NCI-H510A treated with DMSO at 0.1 percent for 48 hours (cell line): ENCODE data around the gene AMZ1.

Experiments
- DNase-seq: peaks from one replicate; lab custom pipeline; 2025; lab: John Stamatoyannopoulos, UW

The AMZ1 gene

DNA sequence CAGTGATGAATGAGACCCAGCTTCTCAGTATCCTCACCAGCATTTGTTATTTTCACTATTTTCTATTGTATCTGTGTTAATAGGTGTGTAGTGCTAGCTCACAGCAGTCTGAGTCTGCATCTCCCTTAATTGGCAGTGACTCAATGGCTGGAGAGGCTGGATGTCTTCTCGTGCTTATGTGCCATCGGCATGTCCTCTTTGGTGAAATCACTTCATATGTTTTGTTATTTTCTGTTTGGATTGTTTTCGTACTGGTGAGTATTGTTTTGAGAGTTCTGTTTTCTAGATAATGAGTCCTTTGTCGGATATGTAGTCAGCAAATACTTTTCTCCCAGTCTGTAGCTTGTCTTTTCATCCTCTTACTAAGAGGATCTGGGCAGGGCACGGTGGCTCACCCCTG, 66.1 kb downstream of the AMZ1 start:
- DNase-seq = no peak

DNA sequence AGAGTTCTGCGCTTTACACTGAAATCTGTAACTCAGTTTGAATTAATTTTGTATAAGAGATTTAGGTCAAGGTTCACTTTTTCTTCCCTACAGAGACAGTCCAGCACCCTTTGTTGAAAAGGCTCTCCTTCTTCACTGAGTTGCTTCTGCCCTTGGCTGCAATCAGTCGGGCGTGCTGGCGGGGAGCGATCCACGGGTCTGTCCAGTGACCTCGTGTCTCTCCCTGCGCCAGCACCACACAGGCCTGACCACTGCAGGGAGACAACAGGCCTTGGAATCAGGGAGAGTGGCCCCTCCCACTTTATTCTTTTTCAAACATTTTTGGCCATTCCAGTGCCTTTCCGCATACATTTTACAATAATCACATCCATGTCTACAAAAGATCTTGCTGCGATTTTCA, 66.9 kb downstream of the AMZ1 start:
- DNase-seq = no peak

- no peak for DNase-seq
Measured at GRCh38 chr7:2755531-2755930, 67.5 kb downstream of the AMZ1 start.

DNA sequence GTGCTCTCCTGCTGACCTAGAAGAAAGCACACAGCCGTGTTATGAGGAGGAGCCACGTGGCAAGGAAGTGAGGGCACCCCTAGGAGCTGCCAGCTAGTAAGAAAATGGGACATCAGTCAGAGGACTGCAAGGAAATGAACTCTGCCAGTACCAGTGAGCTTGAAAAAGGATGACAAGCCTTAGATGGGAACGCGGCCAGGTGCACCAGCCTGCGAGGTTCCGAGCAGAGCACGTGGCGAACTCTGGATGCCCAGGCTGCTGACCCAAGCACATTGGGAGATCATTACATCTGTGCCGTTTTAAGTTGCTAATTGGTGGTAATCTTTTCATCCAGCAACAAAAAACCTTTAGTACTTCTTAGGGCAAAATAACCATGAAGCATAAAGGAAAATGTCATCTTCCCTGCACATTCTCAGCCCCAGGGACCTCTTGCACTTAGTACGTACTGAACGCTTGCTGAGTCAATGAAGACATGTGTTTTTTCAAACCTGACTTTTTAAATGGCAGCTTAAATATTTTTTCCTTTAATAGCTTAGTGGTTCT, 69.4 kb downstream of the AMZ1 start:
- peak; percentile 64 for DNase-seq

DNA sequence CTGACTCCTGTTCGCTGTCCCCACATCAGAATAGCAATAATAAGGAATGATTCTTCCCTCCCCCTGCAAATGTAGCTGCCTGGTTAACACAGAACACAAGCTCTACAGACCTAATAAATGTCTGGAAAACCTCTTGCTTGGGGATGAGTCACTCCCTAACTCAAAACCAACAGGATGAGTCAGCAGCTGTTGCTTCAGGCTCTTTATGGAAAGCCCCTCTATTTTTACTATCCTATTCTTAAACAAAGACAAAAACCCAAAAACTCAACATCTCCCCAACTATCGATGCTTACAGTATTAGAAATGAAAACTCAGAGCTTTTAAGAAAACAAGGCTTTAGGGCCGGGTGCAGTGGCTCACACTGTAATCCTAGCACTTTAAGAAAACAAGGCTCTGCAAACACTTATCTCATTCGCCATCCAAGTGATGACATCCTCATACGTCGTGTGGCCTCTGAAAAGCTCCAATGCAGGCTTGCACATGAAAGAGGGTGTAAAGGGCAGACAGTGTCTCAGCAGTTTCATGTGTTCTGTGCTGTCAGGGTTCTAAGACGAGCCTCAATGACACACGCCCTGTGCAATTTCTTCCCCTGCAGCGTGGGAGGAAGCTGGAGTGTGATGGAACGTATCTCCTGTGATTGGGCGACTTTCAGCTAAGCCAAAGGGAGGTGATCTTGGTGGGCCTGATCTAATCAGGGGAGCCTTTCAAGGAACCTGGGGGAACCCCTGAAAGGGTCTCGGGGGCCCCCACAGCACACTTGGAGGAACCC, 70.1 kb downstream of the AMZ1 start:
- DNase-seq = peak; percentile 93

- DNase-seq = peak; percentile 32
Measured at GRCh38 chr7:2758673-2759616, 70.9 kb downstream of the AMZ1 start.

GRCh38 chr7:2759736-2760097, 71.7 kb downstream of the AMZ1 start:
- peak; percentile 79 for DNase-seq

- DNase-seq = peak; percentile 84
Measured at GRCh38 chr7:2760098-2760889, 72.3 kb downstream of the AMZ1 start.

GRCh38 chr7:2761131-2761624, 73.2 kb downstream of the AMZ1 start:
- DNase-seq = no peak

DNA sequence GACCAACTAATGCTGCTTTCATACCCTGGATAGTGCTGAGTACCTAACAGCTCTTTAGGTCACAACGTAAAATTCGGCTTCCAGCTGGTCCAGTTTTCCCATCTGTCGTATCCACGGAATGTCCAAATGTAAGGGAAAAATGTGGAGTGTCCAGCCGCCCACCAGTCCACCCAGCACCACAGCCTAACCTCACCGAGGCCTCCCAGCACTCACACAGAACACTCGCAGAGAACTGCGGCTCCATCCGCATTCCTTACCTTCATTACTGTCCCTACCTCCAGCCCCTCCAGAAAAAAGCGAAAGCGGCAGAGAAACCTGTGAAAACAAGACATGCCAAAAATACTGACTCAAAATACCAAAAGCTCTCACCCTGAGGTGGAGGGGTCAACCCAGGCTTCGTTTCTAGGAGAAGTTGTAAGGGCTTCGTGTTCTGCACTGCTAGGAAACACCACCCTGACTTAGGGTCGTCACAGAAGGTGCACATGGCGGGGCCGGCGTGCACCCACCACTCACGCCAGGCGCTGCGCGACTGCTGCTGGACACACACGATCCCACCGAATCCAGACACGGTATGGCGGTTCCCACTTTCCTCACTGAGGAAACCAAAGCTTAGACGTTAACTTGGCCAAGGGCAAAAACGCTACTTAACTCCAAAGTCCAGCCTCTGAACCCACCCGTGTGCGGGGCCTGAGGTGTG, 73.9 kb downstream of the AMZ1 start:
- no peak for DNase-seq

GRCh38 chr7:2763597-2763996, 75.6 kb downstream of the AMZ1 start:
- DNase-seq = no peak

- DNase-seq = no peak
Measured at GRCh38 chr7:2764621-2765020, 76.6 kb downstream of the AMZ1 start.
